OCI-LY3 (cell line): ENCODE data around the gene TIMM22.
"Not testable (repeated sequence)": the region's sequence is repeated elsewhere in the genome, so short reads cannot be mapped to it uniquely, and the experiment has no call there.

Experiments
- EZH2phosphoT487 ChIP-seq: fragments of 200-600 bp; shearing (Covaris generic); IDR thresholded peaks from 2 replicates; pipeline ENCODE4 v1.6.1; 2018; ENCODE audit warnings: antibody characterized with exemption, mixed run types, low read depth
- TF ChIP-seq, protein P1 (sequence below): fragments of 200-600, 300-600 bp; sonication (generic); IDR thresholded peaks from 2 replicates; pipeline ENCODE4 v1.5.1; 2014; ENCODE audit warnings: antibody characterized with exemption, low read length, low read depth

DNA sequence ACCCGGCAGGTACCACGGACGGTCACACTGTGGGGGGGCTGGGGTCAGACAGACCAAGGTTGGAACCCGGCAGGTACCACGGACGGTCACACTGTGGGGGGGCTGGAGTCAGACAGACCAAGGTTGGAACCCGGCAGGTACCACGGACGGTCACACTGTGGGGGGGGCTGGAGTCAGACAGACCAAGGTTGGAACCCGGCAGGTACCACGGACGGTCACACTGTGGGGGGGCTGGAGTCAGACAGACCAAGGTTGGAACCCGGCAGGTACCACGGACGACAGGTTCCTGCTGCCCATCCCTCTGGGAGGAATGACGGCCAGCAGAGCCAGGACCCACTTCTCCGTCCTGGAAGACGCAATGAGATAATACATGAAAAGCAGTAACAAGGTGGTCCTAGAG is 44.3 kb upstream of the TIMM22 start:
- TF ChIP-seq, protein P1, sequence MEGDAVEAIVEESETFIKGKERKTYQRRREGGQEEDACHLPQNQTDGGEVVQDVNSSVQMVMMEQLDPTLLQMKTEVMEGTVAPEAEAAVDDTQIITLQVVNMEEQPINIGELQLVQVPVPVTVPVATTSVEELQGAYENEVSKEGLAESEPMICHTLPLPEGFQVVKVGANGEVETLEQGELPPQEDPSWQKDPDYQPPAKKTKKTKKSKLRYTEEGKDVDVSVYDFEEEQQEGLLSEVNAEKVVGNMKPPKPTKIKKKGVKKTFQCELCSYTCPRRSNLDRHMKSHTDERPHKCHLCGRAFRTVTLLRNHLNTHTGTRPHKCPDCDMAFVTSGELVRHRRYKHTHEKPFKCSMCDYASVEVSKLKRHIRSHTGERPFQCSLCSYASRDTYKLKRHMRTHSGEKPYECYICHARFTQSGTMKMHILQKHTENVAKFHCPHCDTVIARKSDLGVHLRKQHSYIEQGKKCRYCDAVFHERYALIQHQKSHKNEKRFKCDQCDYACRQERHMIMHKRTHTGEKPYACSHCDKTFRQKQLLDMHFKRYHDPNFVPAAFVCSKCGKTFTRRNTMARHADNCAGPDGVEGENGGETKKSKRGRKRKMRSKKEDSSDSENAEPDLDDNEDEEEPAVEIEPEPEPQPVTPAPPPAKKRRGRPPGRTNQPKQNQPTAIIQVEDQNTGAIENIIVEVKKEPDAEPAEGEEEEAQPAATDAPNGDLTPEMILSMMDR = not testable (repeated sequence)
- TF ChIP-seq EZH2phosphoT487 = not testable (repeated sequence)
